GM19099 (cell line): ENCODE data around the gene ZBTB46.

Experiments
- POLR2A ChIP-seq: IDR thresholded peaks from 3 replicates; pipeline ENCODE4 v1.6.1; 2011; ENCODE audit warnings: low read depth; ENCODE audit not compliant: insufficient read length; ENCODE audit errors: extremely low read depth

ZBTB46 gene

GRCh38 chr20:63751471-63752271, 79.4 kb downstream of the ZBTB46 start:
- no peak for TF ChIP-seq POLR2A

- no peak for TF ChIP-seq POLR2A
Observed at GRCh38 chr20:63750807-63751470, 80.1 kb downstream of the ZBTB46 start.

- TF ChIP-seq POLR2A: no peak
Observed at GRCh38 chr20:63749597-63750508, 81.2 kb downstream of the ZBTB46 start.

- TF ChIP-seq POLR2A: no peak
Observed at GRCh38 chr20:63748934-63749270, 82.2 kb downstream of the ZBTB46 start.

- TF ChIP-seq POLR2A: no peak
Observed at GRCh38 chr20:63748070-63748933, 82.8 kb downstream of the ZBTB46 start.

- TF ChIP-seq POLR2A: no peak
Observed at GRCh38 chr20:63747622-63748069, 83.4 kb downstream of the ZBTB46 start.

- TF ChIP-seq POLR2A: no peak
Observed at GRCh38 chr20:63746751-63747315, 84.2 kb downstream of the ZBTB46 start.

- no peak for TF ChIP-seq POLR2A
Observed at GRCh38 chr20:63745961-63746731, 84.9 kb downstream of the ZBTB46 start.

- TF ChIP-seq POLR2A: no peak
Observed at GRCh38 chr20:63745424-63745805, 85.6 kb downstream of the ZBTB46 start.

- TF ChIP-seq POLR2A: no peak
Observed at GRCh38 chr20:63744574-63745423, 86.3 kb downstream of the ZBTB46 start.

GRCh38 chr20:63744158-63744557, 86.9 kb downstream of the ZBTB46 start:
- TF ChIP-seq POLR2A: no peak

- TF ChIP-seq POLR2A: no peak
Observed at GRCh38 chr20:63743210-63743970, 87.7 kb downstream of the ZBTB46 start.
